Naive B cell (primary cell): ENCODE measurements around the gene OOEP. TPM values are rescaled to one million over a fixed set of nuclear protein-coding genes. Genes with fewer than 3 reads are reported as not detected.
A peak's percentile ranks its signal among the peaks of the same experiment; 100 is the strongest.
"Not testable (repeated sequence)": the region's sequence is repeated elsewhere in the genome, so short reads cannot be mapped to it uniquely, and the experiment has no call there.

Source experiments
- ATAC-seq, 2 donors: fragments of 150-1000 bp; cut with Tn5 transposase; 2 replicates each; pipeline ENCODE4 v1.10.0; 2021; ENCODE audit warnings: low read depth in 2 of 2, mild to moderate bottlenecking in 2 of 2, moderate library complexity in 2 of 2
- DNase-seq: peaks from one replicate; pipeline ENCODE4 v3.0.0; 2022
- H3K27ac Mint-ChIP-seq, 6 donors: one replicate each; pipeline ENCODE4 v1.8.0; 2020 to 2022; ENCODE audit warnings: mild to moderate bottlenecking in 6 of 6, mixed read lengths in 6 of 6, moderate library complexity in 5 of 6, inconsistent platforms in 2 of 6
- H3K27me3 Mint-ChIP-seq, 3 donors: one replicate each; pipeline ENCODE4 v1.8.0; 2021 to 2022; ENCODE audit warnings: mixed read lengths in 3 of 3, mild to moderate bottlenecking in 1 of 3
- H3K36me3 Mint-ChIP-seq, 2 donors: one replicate each; pipeline ENCODE4 v1.8.0; 2020 to 2022; ENCODE audit warnings: mixed read lengths in 2 of 2, inconsistent platforms in 1 of 2, mild to moderate bottlenecking in 1 of 2
- H3K4me1 Mint-ChIP-seq, 3 donors: one replicate each; pipeline ENCODE4 v1.8.0; 2020 to 2022; ENCODE audit warnings: mixed read lengths in 3 of 3, inconsistent platforms in 1 of 3, mild to moderate bottlenecking in 1 of 3, moderate library complexity in 1 of 3
- H3K4me3 Mint-ChIP-seq, 8 donors: one replicate each; pipeline ENCODE4 v1.8.0; 2020 to 2022; ENCODE audit warnings: mild to moderate bottlenecking in 8 of 8, mixed read lengths in 8 of 8, moderate library complexity in 8 of 8, inconsistent platforms in 2 of 8
- H3K9me3 Mint-ChIP-seq, 7 donors: one replicate each; pipeline ENCODE4 v1.8.0; 2020 to 2022; ENCODE audit warnings: mixed read lengths in 7 of 7, mild to moderate bottlenecking in 5 of 7, inconsistent platforms in 2 of 7, moderate library complexity in 1 of 7
- polyA plus RNA-seq, 6 donors: library from polyadenylated mRNA; unstranded; fragments of 300-500 nt; fragmentation: Illumina TruSeq; gene quantifications; one replicate each; pipeline ENCODE4 v1.2.3, GENCODE V29; 2021; ENCODE audit warnings: low read depth in 6 of 6

The OOEP gene
- polyA plus RNA-seq: under 1 TPM in 1 of 6 donors, not detected in 5; 0.35 TPM

- ATAC-seq (no peak), DNase-seq (no peak)
- peak within 1 kb of the TSS in 1 of 8 donors; percentile 60 for H3K4me3 Mint-ChIP-seq
- peaks cover 0 to 8% of the 10 kb centered on the region in 2 donors for H3K36me3 Mint-ChIP-seq
- no peaks in the 10 kb centered on the region for H3K4me1 Mint-ChIP-seq
- H3K27me3 Mint-ChIP-seq: no peaks in the 10 kb centered on the region
- peak within 1 kb of the TSS in 1 of 6 donors; percentile 14 for H3K27ac Mint-ChIP-seq
- peaks cover 0 to 30% (median 7%) of the 10 kb centered on the region in 7 donors for H3K9me3 Mint-ChIP-seq
Observed at GRCh38 chr6:73369563-73369962, at the start of gene OOEP. TSS of gene OOEP (minus strand) at chr6:73369897. CDS start at chr6:73369792, 105 bp downstream.

- Mint-ChIP-seq H3K9me3 (no peaks in the 10 kb centered on the region), H3K27ac (peak overlapping the region in 5 of 6 donors; percentile 14 to 84 (median 49)), H3K36me3 (peaks cover 3 to 8% of the 10 kb centered on the region in 2 donors), H3K4me1 (no peaks in the 10 kb centered on the region), H3K27me3 (no peaks in the 10 kb centered on the region), H3K4me3 (no peak overlapping the region)
- DNase-seq (no peak), ATAC-seq (no peak)
Observed at GRCh38 chr6:73418081-73418741, 48.5 kb upstream of the OOEP start.

DNA sequence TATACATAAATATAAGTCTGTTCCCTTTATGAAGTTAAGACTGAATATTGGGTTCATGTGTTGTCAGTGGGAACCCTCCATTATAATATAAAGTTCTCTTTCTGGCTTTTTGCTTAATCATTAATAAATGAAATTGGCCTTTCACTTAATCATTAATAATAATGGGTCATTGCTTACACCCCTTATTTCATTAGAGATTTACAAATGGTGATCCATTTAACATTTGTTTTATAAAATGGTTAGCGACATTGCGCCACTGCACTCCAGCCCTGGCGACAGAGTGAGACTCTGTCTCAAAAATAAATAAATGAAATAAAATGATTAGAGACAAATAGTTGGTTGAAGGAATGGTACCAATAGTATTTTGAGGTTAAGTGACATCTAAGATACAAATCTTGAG lies 43.4 kb upstream of the OOEP start:
- ATAC-seq (no peak), DNase-seq (no peak)
- no peaks in the 10 kb centered on the region for H3K9me3 Mint-ChIP-seq
- H3K4me1 Mint-ChIP-seq: no peaks in the 10 kb centered on the region
- H3K27me3 Mint-ChIP-seq: no peaks in the 10 kb centered on the region
- H3K4me3 Mint-ChIP-seq: no peak overlapping the region
- H3K36me3 Mint-ChIP-seq: peaks cover 3 to 8% of the 10 kb centered on the region in 2 donors
- no peak overlapping the region for H3K27ac Mint-ChIP-seq

- no peak for DNase-seq
- no peaks in the 10 kb centered on the region for H3K9me3 Mint-ChIP-seq
- no peak overlapping the region for H3K4me3 Mint-ChIP-seq
- no peaks in the 10 kb centered on the region for H3K27me3 Mint-ChIP-seq
- H3K36me3 Mint-ChIP-seq: no peaks in the 10 kb centered on the region
- ATAC-seq: no peak
- H3K27ac Mint-ChIP-seq: no peak overlapping the region
- H3K4me1 Mint-ChIP-seq: no peaks in the 10 kb centered on the region
Observed at GRCh38 chr6:73409395-73409794, 39.7 kb upstream of the OOEP start.

DNA sequence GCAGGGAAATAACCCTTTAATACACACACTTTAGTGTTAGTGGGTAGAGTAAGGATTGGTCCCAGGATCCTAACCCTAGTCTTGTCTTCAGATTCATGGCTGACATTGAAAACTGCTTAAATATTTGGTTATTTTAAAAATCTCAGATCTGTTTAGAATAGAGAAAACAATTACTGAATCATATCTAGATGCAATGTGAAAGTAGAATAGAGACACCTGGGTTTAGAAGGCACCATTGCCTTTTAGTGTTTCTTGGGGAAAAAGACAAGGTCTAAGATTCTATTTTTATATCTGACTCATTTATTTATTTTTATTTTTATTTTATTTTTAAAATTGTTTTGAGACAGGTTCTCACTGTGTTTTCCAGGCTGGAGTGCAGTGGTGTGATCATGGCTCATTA lies 31.0 kb upstream of the OOEP start:
- H3K9me3 Mint-ChIP-seq: no peaks in the 10 kb centered on the region
- no peaks in the 10 kb centered on the region for H3K27me3 Mint-ChIP-seq
- no peaks in the 10 kb centered on the region for H3K36me3 Mint-ChIP-seq
- ATAC-seq (no peak), DNase-seq (no peak)
- no peak overlapping the region for H3K4me3 Mint-ChIP-seq
- H3K27ac Mint-ChIP-seq: peak overlapping the region in 1 of 6 donors; percentile 14
- H3K4me1 Mint-ChIP-seq: no peaks in the 10 kb centered on the region

- H3K9me3 Mint-ChIP-seq: no peaks in the 10 kb centered on the region
- H3K4me1 Mint-ChIP-seq: no peaks in the 10 kb centered on the region
- H3K4me3 Mint-ChIP-seq: no peak overlapping the region
- no peaks in the 10 kb centered on the region for H3K36me3 Mint-ChIP-seq
- H3K27me3 Mint-ChIP-seq: peaks cover 0 to 8% (median 0%) of the 10 kb centered on the region in 3 donors
- DNase-seq (no peak), ATAC-seq (no peak)
- H3K27ac Mint-ChIP-seq: no peak overlapping the region
Observed at GRCh38 chr6:73395875-73396274, 26.2 kb upstream of the OOEP start.

- ATAC-seq (peak; percentile 85 to 86), DNase-seq (peak; percentile 44)
- Mint-ChIP-seq H3K9me3 (no peaks in the 10 kb centered on the region), H3K36me3 (no peaks in the 10 kb centered on the region), H3K4me1 (no peaks in the 10 kb centered on the region), H3K27me3 (peaks cover 0 to 8% (median 0%) of the 10 kb centered on the region in 3 donors), H3K4me3 (peak within 1 kb of the TSS; percentile 75 to 93 (median 84)), H3K27ac (peak within 1 kb of the TSS; percentile 63 to 96 (median 94))
Observed at GRCh38 chr6:73394577-73395354, 25.1 kb upstream of the OOEP start, which contains the start of gene DDX43. TSS of gene DDX43 (plus strand) at chr6:73394828. CDS start at chr6:73394906, 78 bp downstream.

- H3K36me3 Mint-ChIP-seq: no peaks in the 10 kb centered on the region
Observed at GRCh38 chr6:73393278-73393677, 23.6 kb upstream of the OOEP start.

DNA sequence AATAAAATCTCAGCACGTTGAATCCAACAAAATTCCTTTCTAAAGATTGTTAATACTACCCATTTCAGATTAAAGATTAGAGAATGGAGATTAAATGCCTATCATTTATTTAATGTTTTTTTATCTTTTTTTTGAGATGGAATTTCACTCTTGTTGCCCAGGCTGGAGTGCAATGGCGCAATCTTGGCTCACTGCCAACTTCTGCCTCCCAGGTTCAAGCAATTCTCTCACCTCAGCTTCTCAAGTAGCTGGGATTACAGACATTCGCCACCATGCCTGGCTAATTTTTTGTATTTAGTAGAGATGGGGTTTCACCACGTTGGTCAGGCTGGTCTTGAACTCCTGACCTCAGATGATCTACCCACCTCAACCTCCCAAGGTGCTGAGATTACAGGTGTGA lies 22.5 kb upstream of the OOEP start:
- not testable (repeated sequence) for H3K36me3 Mint-ChIP-seq, DNase-seq, ATAC-seq, H3K27ac Mint-ChIP-seq, H3K9me3 Mint-ChIP-seq
- peak overlapping the region in 1 of 8 donors; percentile 36 for H3K4me3 Mint-ChIP-seq
- peaks cover 0 to 14% (median 9%) of the 10 kb centered on the region in 3 donors for H3K4me1 Mint-ChIP-seq
- peaks cover 0 to 13% (median 0%) of the 10 kb centered on the region in 3 donors for H3K27me3 Mint-ChIP-seq

More at GRCh38 chr6:73393278-73393677, 23.6 kb upstream of the OOEP start:
- Mint-ChIP-seq H3K27ac (peak overlapping the region in 1 of 6 donors; percentile 22), H3K27me3 (peaks cover 0 to 8% (median 0%) of the 10 kb centered on the region in 3 donors), H3K4me3 (peak overlapping the region in 2 of 8 donors; percentile 16 to 30), H3K4me1 (peaks cover 0 to 10% (median 9%) of the 10 kb centered on the region in 3 donors), H3K9me3 (no peaks in the 10 kb centered on the region)
- ATAC-seq: no peak
- no peak for DNase-seq

DNA sequence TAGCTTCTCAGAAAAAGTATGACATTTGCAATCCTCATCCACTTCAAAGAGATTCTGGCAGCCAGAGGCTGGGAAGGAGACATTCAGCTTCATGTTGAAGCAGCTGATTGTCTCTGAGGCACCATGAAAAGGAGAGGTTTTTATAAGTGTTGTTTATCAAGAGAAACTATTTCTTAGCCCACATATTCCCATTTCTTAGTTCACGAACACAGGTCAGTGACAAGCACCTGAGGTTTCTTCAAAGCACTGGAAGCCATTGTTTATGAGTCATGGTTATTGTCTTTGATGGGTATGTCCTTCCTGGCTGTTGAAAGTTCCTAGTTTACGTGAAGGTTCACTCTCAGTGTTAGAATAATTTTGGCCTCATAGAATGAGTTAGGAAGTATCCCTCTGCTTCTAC lies 22.0 kb upstream of the OOEP start:
- H3K36me3 Mint-ChIP-seq: no peaks in the 10 kb centered on the region
- H3K4me3 Mint-ChIP-seq: peak overlapping the region in 1 of 8 donors; percentile 36
- H3K27me3 Mint-ChIP-seq: peaks cover 0 to 13% (median 0%) of the 10 kb centered on the region in 3 donors
- H3K9me3 Mint-ChIP-seq: no peaks in the 10 kb centered on the region
- ATAC-seq (no peak), DNase-seq (no peak)
- peaks cover 0 to 14% (median 9%) of the 10 kb centered on the region in 3 donors for H3K4me1 Mint-ChIP-seq
- no peak overlapping the region for H3K27ac Mint-ChIP-seq

DNA sequence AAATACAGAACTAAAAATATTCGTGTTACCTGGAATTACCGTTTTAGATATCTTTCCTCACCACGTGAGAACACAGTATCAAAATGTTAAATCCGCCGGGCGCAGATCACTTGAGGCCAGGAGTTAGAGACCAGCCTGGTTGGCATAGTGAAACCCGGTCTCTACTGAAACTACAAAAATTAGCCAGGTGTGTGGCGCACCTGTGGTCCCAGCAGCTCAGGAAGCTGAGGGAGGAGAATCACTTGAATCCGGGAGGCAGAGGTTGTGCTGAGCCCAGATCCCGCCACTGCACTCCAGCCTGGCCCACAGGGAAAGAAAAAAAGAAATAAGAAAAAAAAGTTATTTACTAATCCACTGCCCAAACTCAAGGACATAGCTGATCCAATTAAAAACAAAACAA lies 20.2 kb upstream of the OOEP start:
- H3K27ac Mint-ChIP-seq: no peak overlapping the region
- no peaks in the 10 kb centered on the region for H3K9me3 Mint-ChIP-seq
- H3K4me3 Mint-ChIP-seq: peak overlapping the region in 2 of 8 donors; percentile 51 to 86

GRCh38 chr6:73388800-73389512 lies 19.3 kb upstream of the OOEP start:
- Mint-ChIP-seq H3K9me3 (no peaks in the 10 kb centered on the region), H3K4me3 (peak overlapping the region; percentile 82 to 93 (median 88)), H3K4me1 (peaks cover 0 to 14% (median 9%) of the 10 kb centered on the region in 3 donors), H3K27ac (peak overlapping the region in 3 of 6 donors; percentile 42 to 72 (median 56)), H3K36me3 (no peaks in the 10 kb centered on the region), H3K27me3 (peaks cover 0 to 13% (median 0%) of the 10 kb centered on the region in 3 donors)
- peak; percentile 11 for DNase-seq
- peak; percentile 75 to 82 for ATAC-seq

More for the DNA sequence above, 20.2 kb upstream of the OOEP start:
- H3K36me3 Mint-ChIP-seq: no peaks in the 10 kb centered on the region
- no peak for DNase-seq
- peaks cover 0 to 14% (median 9%) of the 10 kb centered on the region in 3 donors for H3K4me1 Mint-ChIP-seq
- H3K27me3 Mint-ChIP-seq: peaks cover 0 to 13% (median 0%) of the 10 kb centered on the region in 3 donors
- ATAC-seq: no peak

DNA sequence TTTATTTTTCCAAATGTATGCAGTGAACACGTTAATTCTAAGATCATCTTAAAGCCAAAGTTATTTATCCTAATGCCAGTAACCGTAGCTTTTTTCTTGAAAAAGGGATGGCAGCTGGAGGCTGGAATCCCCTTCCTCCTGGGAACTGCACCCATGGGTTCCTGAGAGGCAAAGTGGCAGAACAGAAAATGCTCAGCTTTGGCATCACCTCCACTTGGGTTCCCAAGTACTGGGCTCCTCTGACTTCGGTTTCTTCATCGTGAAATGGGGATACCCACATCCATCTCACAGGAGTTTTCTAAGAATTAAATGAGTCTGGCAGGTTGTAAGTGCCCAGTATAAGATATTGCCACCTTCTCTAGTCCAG lies 18.7 kb upstream of the OOEP start:
- Mint-ChIP-seq H3K27me3 (peaks cover 0 to 13% (median 0%) of the 10 kb centered on the region in 3 donors), H3K27ac (peak overlapping the region in 2 of 6 donors; percentile 56 to 72), H3K9me3 (no peaks in the 10 kb centered on the region), H3K36me3 (no peaks in the 10 kb centered on the region), H3K4me1 (peaks cover 0 to 14% (median 9%) of the 10 kb centered on the region in 3 donors), H3K4me3 (peak overlapping the region; percentile 82 to 93 (median 88))
- ATAC-seq (peak; percentile 16 to 18), DNase-seq (no peak)
